A549 (cell line): ENCODE results near the gene FAM120B. TPM values are rescaled to one million over a fixed set of nuclear protein-coding genes. Genes with fewer than 3 reads are reported as not detected.

ENCODE experiments used
- ATAC-seq, 2 experiments: fragments of 200-7000 bp in 1 of 2; fragments of >200 bp in 1 of 2; cut with Nextera tagmentation in 1 of 2; cut with Tn5 transposase in 1 of 2; 3 replicates each; pipeline versions ENCODE4 v1.8.0 to v1.9.1; 2018 to 2020; ENCODE audit warnings: mild to moderate bottlenecking in 1 of 2, moderate library complexity in 1 of 2
- CTCF ChIA-PET: fragments of 300-600 bp; sonication (Branson Sonifier 250); formaldehyde crosslinking; extraction: SDS; loops from one replicate; lab custom pipeline; 2021; ENCODE audit warnings: antibody characterized with exemption, inconsistent platforms; lab: Yijun Ruan, JAX
- POLR2A ChIA-PET: fragments of 350-600 bp; formaldehyde crosslinking; extraction: SDS; loops from one replicate; lab custom pipeline; 2021; ENCODE audit warnings: antibody characterized with exemption, inconsistent platforms; lab: Yijun Ruan, JAX
- DNase-seq, 2 experiments: peaks; one replicate each; pipeline versions ENCODE4 v3.0.0 to v3.0.0-alpha.2; 2011 to 2016; ENCODE audit warnings: low read depth in 1 of 2, low spot score in 1 of 2
- FAIRE-seq: peaks from 2 replicates; lab custom pipeline; 2011; peaks lifted over from hg19 to GRCh38; lab: Jason Lieb, UNC
- H3K27ac ChIP-seq, 2 experiments: fragments of >200 bp; sonication (Bioruptor Twin); formaldehyde crosslinking; 3 replicates each; pipeline ENCODE4 v1.5.1; 2016 to 2017
- H3K4me1 ChIP-seq: fragments of >200 bp; sonication (Bioruptor Twin); formaldehyde crosslinking; 3 replicates; pipeline ENCODE4 v1.6.1; 2016
- H3K4me2 ChIP-seq: fragments of >200 bp; sonication (Bioruptor Twin); formaldehyde crosslinking; 3 replicates; pipeline ENCODE4 v1.6.1; 2016
- H3K4me3 ChIP-seq: fragments of >200 bp; sonication (Bioruptor Twin); formaldehyde crosslinking; 3 replicates; pipeline ENCODE4 v1.5.1; 2016
- H3K9me3 ChIP-seq: fragments of >200 bp; sonication (Bioruptor Twin); formaldehyde crosslinking; 3 replicates; pipeline ENCODE4 v1.6.1; 2016
- ATOH8 ChIP-seq: fragments of 250-450 bp; sonication (Bioruptor Pico); IDR thresholded peaks from 2 replicates; pipeline ENCODE4 v1.5.0; 2020; ENCODE audit warnings: low read depth, mild to moderate bottlenecking, moderate library complexity
- EHMT2 ChIP-seq: fragments of 200-600 bp; sonication (generic); IDR thresholded peaks from 2 replicates; pipeline ENCODE4 v1.6.1; 2016; ENCODE audit warnings: antibody characterized with exemption, low read depth, mild to moderate bottlenecking, moderate library complexity
- ELK1 ChIP-seq: fragments of 150-350 bp; IDR thresholded peaks from 2 replicates; pipeline ENCODE4 v1.6.1; 2014; ENCODE audit warnings: low read depth, mild to moderate bottlenecking, low read length
- KDM1A ChIP-seq: fragments of 200-600 bp; sonication (generic); IDR thresholded peaks from 2 replicates; pipeline ENCODE4 v1.6.1; 2016; ENCODE audit warnings: low read depth, mild to moderate bottlenecking
- MAZ ChIP-seq: fragments of 150-350 bp; IDR thresholded peaks from 2 replicates; pipeline ENCODE4 v1.6.1; 2014; ENCODE audit warnings: antibody characterized with exemption, low read depth, low read length, borderline replicate concordance
- NFE2L2 ChIP-seq: fragments of 150-350 bp; conservative IDR thresholded peaks from 2 replicates; pipeline ENCODE4 v1.6.1; 2014; ENCODE audit warnings: low read length
- NR3C1 ChIP-seq: fragments of >200 bp; sonication (Bioruptor Twin); formaldehyde crosslinking; IDR thresholded peaks from 3 replicates; pipeline ENCODE4 v1.6.1; 2017
- PHF8 ChIP-seq: fragments of 200-600 bp; sonication (generic); IDR thresholded peaks from 2 replicates; pipeline ENCODE4 v1.6.1; 2016; ENCODE audit warnings: low read depth, mild to moderate bottlenecking, antibody characterized with exemption, moderate library complexity, borderline replicate concordance
- POLR2A ChIP-seq: IDR thresholded peaks from 2 replicates; pipeline ENCODE4 v1.6.1; 2012; ENCODE audit warnings: mild to moderate bottlenecking, low read length
- RCOR1 ChIP-seq: fragments of 150-350 bp; IDR thresholded peaks from 2 replicates; pipeline ENCODE4 v1.6.1; 2014; ENCODE audit warnings: antibody characterized with exemption, low read length, low read depth
- ZC3H11A ChIP-seq: fragments of 450-650 bp; IDR thresholded peaks from 2 replicates; pipeline ENCODE4 v1.6.1; 2014; ENCODE audit warnings: antibody characterized with exemption, mild to moderate bottlenecking
- WGBS: methylation state at CpG from one replicate; pipeline ENCODE4 v1.1.6; 2017; ENCODE audit errors: missing lambda C conversion rate; 5-methylcytosine and 5-hydroxymethylcytosine counted together
- polyA plus RNA-seq, 4 experiments: library from polyadenylated mRNA; depleted of rRNA in 3 of 4; stranded (reverse); fragments of >200 nt; fragmentation: RNase III in 1 of 4; extraction: RNeasy Plus Mini Kit Qiagen cat#74134 plus additional on column Dnase treatment in 1 of 4; gene quantifications; 2 replicates in 3 of 4; 3 replicates in 1 of 4; pipeline ENCODE4 v1.2.3, GENCODE V29; 2011 to 2017
- small RNA-seq, 6 experiments: library from RNA; depleted of rRNA; stranded (forward); fragments of <200 nt; gene quantifications; one replicate each; pipeline ENCODE3, GENCODE V24; 2012

FAM120B gene
- polyA plus RNA-seq, 2 of the 4 experiments (the other 2 are of a cell fraction) = 7.0 to 7.7 TPM

GRCh38 chr6:170456334-170456733 is 149.8 kb downstream of the FAM120B start:
- 58% methylated on average over 9 of the region's 9 CpGs for WGBS
- Histone ChIP-seq H3K4me3 (no peak overlapping the region), H3K9me3 (no peaks in the 10 kb centered on the region), H3K4me2 (no peak overlapping the region), H3K4me1 (no peaks in the 10 kb centered on the region), H3K27ac (no peak overlapping the region)
- ATAC-seq = no peak
- TF ChIP-seq EHMT2 = no peak
- TF ChIP-seq PHF8 = no peak
- TF ChIP-seq RCOR1 = no peak
- no peak for TF ChIP-seq KDM1A
- no peak for TF ChIP-seq MAZ
- TF ChIP-seq ZC3H11A = no peak
- TF ChIP-seq NR3C1 = no peak
- no peak for TF ChIP-seq ATOH8
- TF ChIP-seq ELK1 = no peak
- no peak for TF ChIP-seq NFE2L2
- TF ChIP-seq POLR2A = no peak
- no peak for DNase-seq
- CTCF ChIA-PET = interaction anchor here (0.6 kb wide), 1 partner anchor 791 kb away, joined by 4 read pairs; no protein-coding TSS in a partner anchor
- FAIRE-seq = no peak
- POLR2A ChIA-PET = no interaction called here

Small RNA genes within 50 kb of the gene (small RNA-seq; reads per million reads assigned to genes)
- 0 reads per million in 6 experiments for gene MIR4644

Other genes with a start within 250 kb of the FAM120B start
- gene DLL1, start 15.7 kb upstream of the FAM120B start, polyA plus RNA-seq (2011; rRNA removed) = 0.04 and 0.05 TPM in 2 replicates
- gene DLL1, start 15.7 kb upstream of the FAM120B start, polyA plus RNA-seq (2017; fragmentation: RNase III; extraction: RNeasy Plus Mini Kit Qiagen cat#74134 plus additional on column Dnase treatment) = 0.04 to 0.15 TPM (median 0.09 TPM) in 3 replicates
- gene PSMB1, start 246.5 kb downstream of the FAM120B start, polyA plus RNA-seq (2011; rRNA removed) = 296 and 306 TPM in 2 replicates
- 265 to 300 TPM (median 267 TPM) in 3 replicates for gene PSMB1, start 246.5 kb downstream of the FAM120B start, polyA plus RNA-seq (2017; fragmentation: RNase III; extraction: RNeasy Plus Mini Kit Qiagen cat#74134 plus additional on column Dnase treatment)
- 16.1 and 19.9 TPM in 2 replicates for gene TBP, start 247.6 kb downstream of the FAM120B start, polyA plus RNA-seq (2011; rRNA removed)
- 11.8 to 12.3 TPM (median 12.2 TPM) in 3 replicates for gene TBP, start 247.6 kb downstream of the FAM120B start, polyA plus RNA-seq (2017; fragmentation: RNase III; extraction: RNeasy Plus Mini Kit Qiagen cat#74134 plus additional on column Dnase treatment)